Measurements from ENCODE around the gene REX1BD. TPM values are rescaled to one million over a fixed set of nuclear protein-coding genes. Genes with fewer than 3 reads are reported as not detected.

The REX1BD gene
- total RNA-seq, 1 donor from 2014 or later = 76.6 TPM

- intact Hi-C loops (cut with micrococcal nuclease) = no loop called here
- H3K27me3 ChIP-seq (ENCODE audit: low read depth) = peaks cover 96% of the 10 kb centered on the region
- peak overlapping the region; percentile 56 for H3K4me3 ChIP-seq
- no peaks in the 10 kb centered on the region for H3K36me3 ChIP-seq
- H3K27ac ChIP-seq (replicated peaks) = no peak overlapping the region
- no peaks in the 10 kb centered on the region for H3K9me3 ChIP-seq (replicated peaks)
- no peak for TF ChIP-seq CTCF (IDR thresholded peaks at IDR 0.05; ENCODE audit: borderline replicate concordance)
- peaks cover 51% of the 10 kb centered on the region for H3K4me1 ChIP-seq
- DNase-seq = no peak
Measured at GRCh38 chr19:18605546-18606280, 17.1 kb downstream of the REX1BD start.

- intact Hi-C loops (cut with micrococcal nuclease) = no loop called here
Measured at GRCh38 chr19:18606281-18607225, 18.0 kb downstream of the REX1BD start, which contains the start of gene CRLF1. TSS of gene CRLF1 (minus strand) at chr19:18606799. CDS start at chr19:18606656, 143 bp downstream.

GRCh38 chr19:18607226-18608101 lies 18.9 kb downstream of the REX1BD start:
- peak overlapping the region; percentile 53 for H3K4me3 ChIP-seq
- TF ChIP-seq CTCF (IDR thresholded peaks at IDR 0.05; ENCODE audit: borderline replicate concordance) = no peak
- intact Hi-C loops (cut with micrococcal nuclease) = no loop called here
- no peak for DNase-seq
- no peaks in the 10 kb centered on the region for H3K9me3 ChIP-seq (replicated peaks)
- peaks cover 68% of the 10 kb centered on the region for H3K4me1 ChIP-seq
- H3K27me3 ChIP-seq (ENCODE audit: low read depth) = peaks cover 96% of the 10 kb centered on the region
- H3K27ac ChIP-seq (replicated peaks) = no peak overlapping the region
- H3K36me3 ChIP-seq = no peaks in the 10 kb centered on the region

More at GRCh38 chr19:18606281-18607225, 18.0 kb downstream of the REX1BD start, which contains the start of gene CRLF1:
- Histone ChIP-seq H3K4me1 (peaks cover 59% of the 10 kb centered on the region), H3K9me3 (replicated peaks) (no peaks in the 10 kb centered on the region), H3K4me3 (peak within 1 kb of the TSS; percentile 56), H3K27me3 (ENCODE audit: low read depth) (peaks cover 96% of the 10 kb centered on the region), H3K27ac (replicated peaks) (no peak within 1 kb of the TSS), H3K36me3 (no peaks in the 10 kb centered on the region)
- no peak for TF ChIP-seq CTCF (IDR thresholded peaks at IDR 0.05; ENCODE audit: borderline replicate concordance)
- DNase-seq = no peak

GRCh38 chr19:18608102-18608804 lies 19.7 kb downstream of the REX1BD start:
- intact Hi-C loops (cut with micrococcal nuclease) = no loop called here

More at GRCh38 chr19:18608102-18608804, 19.7 kb downstream of the REX1BD start:
- Histone ChIP-seq H3K4me3 (peak overlapping the region; percentile 53), H3K27me3 (ENCODE audit: low read depth) (peaks cover 96% of the 10 kb centered on the region), H3K4me1 (peaks cover 74% of the 10 kb centered on the region), H3K27ac (replicated peaks) (no peak overlapping the region), H3K9me3 (replicated peaks) (no peaks in the 10 kb centered on the region), H3K36me3 (no peaks in the 10 kb centered on the region)
- no peak for TF ChIP-seq CTCF (IDR thresholded peaks at IDR 0.05; ENCODE audit: borderline replicate concordance)
- no peak for DNase-seq

All from left ventricle myocardium inferior (tissue), 1 donor.